GM12875 (cell line): Measurements from ENCODE around the gene ZDHHC3.

Experiments used
- H3K4me3 ChIP-seq: one replicate; pipeline ENCODE4 v1.5.1; 2011; ENCODE audit warnings: low read depth, low read length, control low read depth
- TF ChIP-seq, protein P1 (sequence below): IDR thresholded peaks from 2 replicates; pipeline ENCODE4 v1.5.1; 2011; ENCODE audit warnings: low read depth, mild to moderate bottlenecking, control low read depth, inconsistent platforms, low read length, moderate library complexity, borderline replicate concordance; ENCODE audit not compliant: insufficient read depth

The ZDHHC3 gene

DNA sequence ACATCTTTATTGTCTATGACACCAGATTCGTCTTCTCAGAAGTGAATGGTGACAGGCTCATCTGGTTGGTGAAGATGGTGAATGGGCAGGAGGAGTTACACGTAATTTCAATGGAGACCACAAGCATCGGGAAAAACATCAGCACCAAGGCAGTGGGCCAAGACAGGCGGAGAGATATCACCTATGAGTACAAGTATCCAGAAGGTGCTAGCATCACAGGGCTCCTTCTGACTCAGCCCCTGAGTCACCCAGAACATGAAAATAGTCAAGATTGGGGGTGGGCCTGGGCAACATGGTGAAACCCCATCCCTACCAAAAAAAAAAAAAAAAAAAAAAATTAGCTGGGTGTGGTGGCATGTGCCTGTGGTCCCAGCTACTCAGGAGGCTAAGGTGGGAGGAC lies 69.0 kb downstream of the ZDHHC3 start:
- TF ChIP-seq, protein P1, sequence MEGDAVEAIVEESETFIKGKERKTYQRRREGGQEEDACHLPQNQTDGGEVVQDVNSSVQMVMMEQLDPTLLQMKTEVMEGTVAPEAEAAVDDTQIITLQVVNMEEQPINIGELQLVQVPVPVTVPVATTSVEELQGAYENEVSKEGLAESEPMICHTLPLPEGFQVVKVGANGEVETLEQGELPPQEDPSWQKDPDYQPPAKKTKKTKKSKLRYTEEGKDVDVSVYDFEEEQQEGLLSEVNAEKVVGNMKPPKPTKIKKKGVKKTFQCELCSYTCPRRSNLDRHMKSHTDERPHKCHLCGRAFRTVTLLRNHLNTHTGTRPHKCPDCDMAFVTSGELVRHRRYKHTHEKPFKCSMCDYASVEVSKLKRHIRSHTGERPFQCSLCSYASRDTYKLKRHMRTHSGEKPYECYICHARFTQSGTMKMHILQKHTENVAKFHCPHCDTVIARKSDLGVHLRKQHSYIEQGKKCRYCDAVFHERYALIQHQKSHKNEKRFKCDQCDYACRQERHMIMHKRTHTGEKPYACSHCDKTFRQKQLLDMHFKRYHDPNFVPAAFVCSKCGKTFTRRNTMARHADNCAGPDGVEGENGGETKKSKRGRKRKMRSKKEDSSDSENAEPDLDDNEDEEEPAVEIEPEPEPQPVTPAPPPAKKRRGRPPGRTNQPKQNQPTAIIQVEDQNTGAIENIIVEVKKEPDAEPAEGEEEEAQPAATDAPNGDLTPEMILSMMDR: no peak
- no peak overlapping the region for H3K4me3 ChIP-seq

DNA sequence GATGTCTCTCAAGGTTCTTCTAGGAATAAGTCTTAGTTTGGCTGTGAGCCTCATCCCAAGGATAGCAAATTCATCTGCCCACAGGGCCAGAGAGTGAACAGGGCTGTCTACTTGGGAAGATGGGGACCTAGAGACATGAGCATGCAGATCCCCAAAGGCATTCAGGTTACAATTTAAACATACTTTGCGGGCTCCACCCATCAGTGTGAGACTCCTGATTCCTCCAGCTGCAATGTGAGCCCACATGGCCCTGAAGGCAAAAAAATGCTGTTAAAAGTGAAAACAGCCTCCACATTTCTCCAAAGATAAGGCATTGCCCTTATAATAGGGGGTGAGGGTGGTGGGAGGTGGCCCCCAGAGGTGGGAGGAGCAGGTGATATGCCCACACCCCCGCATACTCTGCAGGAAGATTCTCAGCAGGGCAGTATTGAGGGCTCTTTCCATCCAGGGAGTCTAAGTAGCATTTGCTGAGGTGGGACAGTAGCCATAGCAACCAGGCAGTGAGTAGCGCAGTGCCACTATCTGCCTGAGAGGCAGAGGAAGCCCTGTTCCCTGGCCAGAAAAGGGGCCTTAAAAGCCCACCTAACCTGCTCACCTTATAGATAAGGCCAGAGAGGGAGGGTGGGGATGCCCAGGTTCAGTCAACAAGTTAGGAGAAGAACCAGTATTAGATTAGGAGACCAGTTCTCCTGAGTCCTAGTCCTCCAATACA lies 70.4 kb downstream of the ZDHHC3 start:
- TF ChIP-seq, protein P1: no peak

DNA sequence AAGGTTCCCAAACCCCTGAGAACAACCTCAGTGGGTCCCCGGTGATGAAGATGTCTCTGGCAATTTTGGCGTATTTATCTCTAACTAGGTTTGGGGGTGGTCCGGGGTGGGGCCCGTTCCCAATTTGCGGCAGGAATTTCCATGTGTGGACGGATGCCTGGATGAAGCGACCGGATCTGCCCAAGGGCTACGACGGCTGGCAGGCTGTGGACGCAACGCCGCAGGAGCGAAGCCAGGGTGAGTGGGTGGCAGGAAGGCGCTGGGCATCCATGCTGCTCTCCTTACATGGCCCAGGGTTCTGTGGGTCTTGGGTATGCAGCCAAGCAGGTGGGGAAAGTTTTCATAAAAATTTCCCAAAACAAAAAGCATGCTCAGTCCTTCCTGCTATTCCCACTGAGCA lies 72.2 kb downstream of the ZDHHC3 start:
- no peak overlapping the region for H3K4me3 ChIP-seq
- TF ChIP-seq, protein P1: no peak

More for the DNA sequence above, 70.4 kb downstream of the ZDHHC3 start:
- no peak overlapping the region for H3K4me3 ChIP-seq

DNA sequence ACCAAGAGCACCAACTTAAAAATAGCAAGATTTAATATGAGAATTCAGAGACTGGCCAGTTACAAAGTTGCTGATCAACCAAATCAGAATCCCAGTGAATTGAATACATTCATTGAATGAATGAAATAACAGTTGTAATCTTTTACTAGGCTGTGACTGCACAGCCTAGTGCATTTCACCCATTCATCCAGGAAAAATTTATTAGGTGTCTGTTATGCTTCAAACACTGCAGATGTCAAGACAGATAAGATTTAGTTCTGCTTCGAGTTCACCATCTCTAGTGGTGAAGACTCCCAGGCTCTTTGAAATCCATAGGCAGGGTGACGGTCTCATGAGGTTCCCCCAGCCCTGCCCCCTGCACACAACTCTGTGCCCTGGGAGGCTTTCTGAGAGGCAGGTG lies 72.7 kb downstream of the ZDHHC3 start:
- no peak overlapping the region for H3K4me3 ChIP-seq
- TF ChIP-seq, protein P1: no peak

DNA sequence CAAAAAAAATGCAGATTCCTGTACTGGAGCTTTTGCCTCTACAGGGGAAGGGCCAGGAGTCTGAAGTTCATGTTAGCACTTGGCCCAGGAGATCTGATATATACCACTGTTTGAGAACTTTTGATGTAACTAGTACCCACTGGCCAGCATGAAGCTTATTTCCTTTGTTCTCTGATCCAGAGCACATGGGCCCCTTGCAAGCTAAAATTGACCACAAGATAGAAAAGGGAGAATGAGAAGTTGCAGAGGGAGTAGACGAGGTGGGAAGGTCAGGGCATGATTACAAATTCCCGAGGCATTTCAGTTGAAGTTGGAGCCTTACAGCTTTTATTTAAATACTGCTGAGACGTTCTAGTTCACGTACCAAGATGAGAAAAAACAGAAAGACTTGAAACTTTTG lies 73.3 kb downstream of the ZDHHC3 start:
- no peak overlapping the region for H3K4me3 ChIP-seq
- TF ChIP-seq, protein P1: no peak

DNA sequence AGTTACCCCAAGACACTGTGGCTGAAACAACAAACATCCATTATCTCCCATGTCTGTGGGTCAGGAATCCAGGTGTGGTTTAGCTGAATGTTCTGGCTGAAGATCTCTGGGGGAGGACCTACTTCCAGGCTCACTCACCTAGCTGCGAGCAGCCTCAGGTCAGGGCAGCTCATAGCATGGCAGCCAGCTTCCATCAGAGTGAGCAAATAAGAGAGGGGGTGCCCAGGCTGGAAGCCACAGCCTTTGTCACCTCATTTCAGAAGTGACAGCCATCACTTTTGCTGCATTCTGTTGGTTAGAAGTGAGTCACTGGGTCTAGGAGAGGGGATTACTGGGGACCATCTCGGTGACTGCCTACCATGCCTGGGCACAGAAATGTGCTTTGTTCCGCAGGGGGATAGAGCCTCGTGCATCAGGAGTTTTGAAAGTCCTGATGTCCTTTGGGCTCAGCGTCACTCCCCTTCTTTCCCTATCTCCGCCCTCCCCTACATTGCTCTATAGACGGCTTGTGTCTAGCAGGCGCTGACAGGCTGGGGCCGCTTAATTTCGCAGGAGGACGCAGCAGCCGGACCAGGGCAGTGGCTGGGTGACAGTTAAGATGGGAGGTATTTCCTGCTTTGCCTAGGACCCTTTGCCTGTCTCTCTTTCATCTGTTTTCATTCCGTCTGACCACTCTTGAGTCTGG lies 76.1 kb downstream of the ZDHHC3 start:
- no peak overlapping the region for H3K4me3 ChIP-seq
- TF ChIP-seq, protein P1: no peak

DNA sequence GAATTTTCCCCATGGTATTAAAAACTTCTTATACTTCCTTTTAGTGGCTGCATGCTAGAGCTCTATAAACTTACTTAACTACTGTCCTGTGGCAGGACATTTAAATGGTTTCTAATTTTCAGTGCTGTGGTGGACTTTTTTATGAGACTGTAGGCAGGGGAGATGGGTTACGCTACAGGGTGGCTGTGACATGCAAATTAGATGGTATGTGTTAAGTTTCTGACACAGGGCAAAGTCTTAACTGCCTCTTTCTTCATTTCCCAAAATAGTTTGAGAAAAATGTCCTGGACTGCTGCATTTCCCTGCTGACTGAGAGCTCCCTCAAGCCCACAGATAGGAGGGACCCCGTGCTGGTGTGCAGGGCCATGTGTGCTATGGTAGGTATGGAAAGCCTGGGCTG lies 79.5 kb downstream of the ZDHHC3 start:
- TF ChIP-seq, protein P1: no peak
- H3K4me3 ChIP-seq: no peak overlapping the region
